HCT116 (cell line): ENCODE results near the gene GCK. TPM values are rescaled to one million over a fixed set of nuclear protein-coding genes. Genes with fewer than 3 reads are reported as not detected.

ENCODE experiments used
- ATAC-seq: fragments of 200-7000 bp; cut with Tn5 transposase; 2 replicates; pipeline ENCODE4 v1.9.1; 2020; ENCODE audit warnings: mild to moderate bottlenecking, moderate library complexity
- BruUV-seq: library from RNA; stranded (reverse); fragments of 400-500 nt; replicated peaks from 2 replicates; lab custom pipeline; 2021; lab: Mats Ljungman, UMichigan
- CTCF ChIA-PET: fragments of 300-600 bp; sonication (Branson Sonifier 250); formaldehyde crosslinking; loops from one replicate; lab custom pipeline; 2021; ENCODE audit warnings: antibody characterized with exemption; lab: Charles Lee
- POLR2A ChIA-PET: fragments of 300-600, 350-600 bp; sonication (Branson Sonifier 250); formaldehyde crosslinking; loops from one replicate; lab custom pipeline; 2021; ENCODE audit warnings: antibody characterized with exemption; lab: Charles Lee
- RAD21 ChIA-PET, 2 experiments: fragments of 300-600 bp; sonication (Branson Sonifier 250); formaldehyde crosslinking; loops; one replicate each; lab custom pipeline; 2023; ENCODE audit warnings: low total read pairs in 2 of 2; ENCODE audit not compliant: uncharacterized antibody in 2 of 2, unreplicated experiment in 2 of 2, low non-redundant PET in 1 of 2; lab: Charles Lee
- DNase-seq: peaks from one replicate; pipeline ENCODE4 v3.0.0-alpha.2; 2010; ENCODE audit warnings: low read depth, low spot score
- H2AFZ ChIP-seq: fragments of 200-600 bp; shearing (Covaris generic), sonication (generic); 2 replicates; pipeline ENCODE4 v1.6.1; 2017; ENCODE audit warnings: low read depth, mixed run types, mixed read lengths, antibody characterized with exemption, low read length; ENCODE audit not compliant: poor library complexity, severe bottlenecking
- H3K27ac ChIP-seq: 2 replicates; pipeline ENCODE4 v1.5.1; 2012; ENCODE audit warnings: low read depth, low read length
- H3K27me3 ChIP-seq: fragments of 200-600 bp; sonication (generic); 2 replicates; pipeline ENCODE4 v1.6.1; 2016; ENCODE audit warnings: mixed run types, low read length, mixed read lengths; ENCODE audit not compliant: insufficient read depth
- H3K36me3 ChIP-seq, 2 experiments: fragments of 200-500 bp in 1 of 2; fragments of 200-600 bp in 1 of 2; sonication (Bioruptor generic) in 1 of 2; sonication (generic) in 1 of 2; 2 replicates each; pipeline versions ENCODE4 v1.5.1 to v1.6.1; 2014 to 2016; ENCODE audit warnings: low read length in 2 of 2, inconsistent platforms in 1 of 2, mixed read lengths in 1 of 2, mixed run types in 1 of 2; ENCODE audit not compliant: insufficient read depth in 2 of 2, control insufficient read depth in 1 of 2
- H3K4me1 ChIP-seq, 2 experiments: fragments of 200-600 bp in 1 of 2; sonication (generic) in 1 of 2; 2 replicates each; pipeline versions ENCODE4 v1.5.1 to v1.6.1; 2012 to 2017; ENCODE audit warnings: low read length in 2 of 2, inconsistent platforms in 1 of 2, mild to moderate bottlenecking in 1 of 2, mixed read lengths in 1 of 2, mixed run types in 1 of 2, moderate library complexity in 1 of 2; ENCODE audit not compliant: insufficient read depth in 2 of 2, control insufficient read depth in 1 of 2
- H3K4me2 ChIP-seq: fragments of 200-600 bp; sonication (generic); 2 replicates; pipeline ENCODE4 v1.6.1; 2017; ENCODE audit warnings: mixed run types, low read length, mixed read lengths
- H3K4me3 ChIP-seq, 2 experiments: fragments of 200-600 bp in 1 of 2; sonication (generic) in 1 of 2; replicated peaks in 1 of 2; 2 replicates each; pipeline ENCODE4 v1.5.1; 2011 to 2016; ENCODE audit warnings: low read length in 2 of 2, control low read depth in 1 of 2, low read depth in 1 of 2, mild to moderate bottlenecking in 1 of 2, mixed read lengths in 1 of 2, mixed run types in 1 of 2
- H3K79me2 ChIP-seq: fragments of 200-600 bp; sonication (generic); 2 replicates; pipeline ENCODE4 v1.6.1; 2017; ENCODE audit warnings: mild to moderate bottlenecking, mixed run types, low read length, moderate library complexity, mixed read lengths; ENCODE audit not compliant: insufficient read depth
- H3K9ac ChIP-seq: fragments of 200-600 bp; sonication (generic); 2 replicates; pipeline ENCODE4 v1.6.1; 2016; ENCODE audit warnings: low read length, mixed read lengths
- H3K9me2 ChIP-seq: fragments of 200-600 bp; sonication (generic), shearing (Covaris generic); 2 replicates; pipeline ENCODE4 v1.6.1; 2017; ENCODE audit warnings: mixed run types, mild to moderate bottlenecking, moderate library complexity; ENCODE audit not compliant: insufficient read depth
- H3K9me3 ChIP-seq, 2 experiments: fragments of 200-500 bp in 1 of 2; fragments of 200-600 bp in 1 of 2; sonication (Bioruptor generic) in 1 of 2; sonication (generic) in 1 of 2; 2 replicates each; pipeline ENCODE4 v1.6.1; 2014 to 2017; ENCODE audit warnings: low read length in 2 of 2, mixed read lengths in 2 of 2, inconsistent platforms in 1 of 2, low read depth in 1 of 2, mild to moderate bottlenecking in 1 of 2, mixed run types in 1 of 2, moderate library complexity in 1 of 2; ENCODE audit not compliant: control insufficient read depth in 1 of 2, insufficient read depth in 1 of 2
- H4K20me1 ChIP-seq: fragments of 200-600 bp; sonication (generic), shearing (Covaris generic); 2 replicates; pipeline ENCODE4 v1.6.1; 2017; ENCODE audit warnings: mixed run types, mild to moderate bottlenecking, moderate library complexity; ENCODE audit not compliant: insufficient read depth
- CBX3 ChIP-seq: IDR thresholded peaks from 2 replicates; pipeline ENCODE4 v1.6.1; 2012; ENCODE audit warnings: low read depth
- CEBPB ChIP-seq: IDR thresholded peaks from 2 replicates; pipeline ENCODE4 v1.6.1; 2012; ENCODE audit warnings: low read depth
- CTCF ChIP-seq, 3 experiments: fragments of 200-600 bp in 1 of 3; sonication (generic) in 1 of 3; IDR thresholded peaks in 2 of 3; conservative IDR thresholded peaks in 1 of 3; 2 replicates each; pipeline ENCODE4 v1.5.1; 2012 to 2017; ENCODE audit warnings: low read depth in 2 of 3, low read length in 2 of 3, antibody characterized with exemption in 1 of 3, borderline replicate concordance in 1 of 3, control low read depth in 1 of 3, mild to moderate bottlenecking in 1 of 3, mixed read lengths in 1 of 3, mixed run types in 1 of 3, moderate library complexity in 1 of 3; ENCODE audit not compliant: insufficient read depth in 1 of 3
- ELF1 ChIP-seq: IDR thresholded peaks from 2 replicates; pipeline ENCODE4 v1.6.1; 2012; ENCODE audit warnings: low read depth, borderline replicate concordance
- EZH2 ChIP-seq: fragments of 200-600 bp; sonication (generic); IDR thresholded peaks from 2 replicates; pipeline ENCODE4 v1.6.1; 2017; ENCODE audit warnings: antibody characterized with exemption, mixed run types
- EZH2phosphoT487 ChIP-seq: fragments of 200-600 bp; IDR thresholded peaks from 2 replicates; pipeline ENCODE4 v1.6.1; 2018; ENCODE audit warnings: antibody characterized with exemption, borderline replicate concordance
- FOSL1 ChIP-seq: IDR thresholded peaks from 2 replicates; pipeline ENCODE4 v1.6.1; 2012; ENCODE audit warnings: low read depth
- JUND ChIP-seq: IDR thresholded peaks from 2 replicates; pipeline ENCODE4 v1.6.1; 2012
- POLR2A ChIP-seq: IDR thresholded peaks from 2 replicates; pipeline ENCODE4 v1.7.0; 2011; ENCODE audit warnings: borderline replicate concordance; ENCODE audit not compliant: insufficient read depth, insufficient read length; ENCODE audit errors: extremely low read depth
- POLR2AphosphoS5 ChIP-seq: IDR thresholded peaks from 2 replicates; pipeline ENCODE4 v1.6.1; 2011; ENCODE audit warnings: mild to moderate bottlenecking, low read depth, low read length, moderate library complexity
- RAD21 ChIP-seq: IDR thresholded peaks from 2 replicates; pipeline ENCODE4 v1.6.1; 2012; ENCODE audit warnings: low read depth, mild to moderate bottlenecking
- REST ChIP-seq: IDR thresholded peaks from 2 replicates; pipeline ENCODE4 v1.6.1; 2012; ENCODE audit warnings: low read depth
- SP1 ChIP-seq: IDR thresholded peaks from 2 replicates; pipeline ENCODE4 v1.6.1; 2012; ENCODE audit warnings: low read depth
- TCF7L2 ChIP-seq: IDR thresholded peaks from 2 replicates; pipeline ENCODE4 v1.7.0; 2011; ENCODE audit warnings: borderline replicate concordance, inconsistent platforms; ENCODE audit not compliant: insufficient read depth, insufficient read length; ENCODE audit errors: extremely low read depth
- YY1 ChIP-seq: IDR thresholded peaks from 2 replicates; pipeline ENCODE4 v1.6.1; 2011; ENCODE audit warnings: low read length, low read depth, moderate library complexity, mild to moderate bottlenecking; ENCODE audit not compliant: insufficient replicate concordance; ENCODE audit errors: extremely low read depth
- ZNF274 ChIP-seq: fragments of 200-500 bp; sonication (Bioruptor generic); IDR thresholded peaks from 2 replicates; pipeline ENCODE4 v1.6.1; 2014; ENCODE audit warnings: mild to moderate bottlenecking, low read depth, low read length, inconsistent platforms
- intact Hi-C: fragments of 100-400 bp; cut with micrococcal nuclease; formaldehyde crosslinking; loops from 2 replicates; pipeline ENCODE4 v1.10.0; 2022
- total RNA-seq: library from RNA; stranded (reverse); gene quantifications from one replicate; pipeline ENCODE4 v1.2.1, GENCODE V29; 2021; ENCODE audit not compliant: unreplicated experiment
- TF ChIP-seq, protein P1 (sequence below): IDR thresholded peaks from 2 replicates; pipeline ENCODE4 v1.6.1; 2012

The GCK gene
- total RNA-seq, 1 experiment from 2014 or later, result 0.34 TPM

GRCh38 chr7:44097064-44097932 lies 91.9 kb downstream of the GCK start (continued):
- no peak for TF ChIP-seq ELF1
- TF ChIP-seq, all 23 proteins: peak for 0

GRCh38 chr7:44096326-44096881 lies 92.8 kb downstream of the GCK start:
- no peak for ATAC-seq
- TF ChIP-seq POLR2AphosphoS5 (no peak), CBX3 (no peak), YY1 (no peak), RAD21 (no peak; the same call in 1 of the 2 replicates), EZH2 (no peak), CTCF (IDR thresholded peaks at IDR 0.05 in 2 of 3, conservative IDR thresholded peaks at IDR 0.05 in 1 of 3; ENCODE audit: borderline replicate concordance in 1 of 3, insufficient read depth in 1 of 3, low read depth in 2 of 3, low read length in 2 of 3) (no peak), EZH2phosphoT487 (no peak), JUND (no peak), TCF7L2 (no peak), REST (no peak), POLR2A (no peak), ELF1 (no peak), ZNF274 (no peak), CEBPB (no peak), SP1 (no peak), FOSL1 (no peak)
- TF ChIP-seq, protein P1, sequence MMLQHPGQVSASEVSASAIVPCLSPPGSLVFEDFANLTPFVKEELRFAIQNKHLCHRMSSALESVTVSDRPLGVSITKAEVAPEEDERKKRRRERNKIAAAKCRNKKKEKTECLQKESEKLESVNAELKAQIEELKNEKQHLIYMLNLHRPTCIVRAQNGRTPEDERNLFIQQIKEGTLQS, result no peak

More at GRCh38 chr7:44096326-44096881, 92.8 kb downstream of the GCK start:
- POLR2A ChIA-PET, result no interaction called here
- RAD21 ChIA-PET, result no interaction called here
- Histone ChIP-seq H3K9me2 (no peaks in the 10 kb centered on the region), H3K27me3 (no peaks in the 10 kb centered on the region), H3K4me2 (no peak overlapping the region), H3K79me2 (no peaks in the 10 kb centered on the region), H3K9me3 (no peaks in the 10 kb centered on the region), H3K27ac (no peak overlapping the region), H4K20me1 (no peaks in the 10 kb centered on the region), H3K4me3 (no peak overlapping the region), H3K9ac (no peak overlapping the region), H3K4me1 (no peaks in the 10 kb centered on the region), H2AFZ (no peak overlapping the region), H3K36me3 (no peaks in the 10 kb centered on the region)
- no TSS peak for BruUV-seq
- intact Hi-C loops, result no loop called here
- DNase-seq, result no peak
- CTCF ChIA-PET, result no interaction called here
